Sciatic nerve (tissue), 2 donors: ENCODE data around the gene CUEDC1. TPM values are rescaled to one million over a fixed set of nuclear protein-coding genes. Genes with fewer than 3 reads are reported as not detected.
"Not testable (repeated sequence)": the region's sequence is repeated elsewhere in the genome, so short reads cannot be mapped to it uniquely, and the experiment has no call there.

Experiments
- ATAC-seq: fragments of 200-7000 bp; cut with Tn5 transposase; one replicate; pipeline ENCODE4 v1.9.1; 2020; ENCODE audit warnings: mild to moderate bottlenecking, moderate library complexity
- DNase-seq: peaks from one replicate; pipeline ENCODE4 v3.0.0-alpha.2; 2020; ENCODE audit warnings: low spot score
- intact Hi-C: fragments of 100-400 bp; cut with DNase I; formaldehyde crosslinking; loops from one replicate; pipeline ENCODE4 v1.14.2; 2022
- total RNA-seq: library from RNA; stranded (reverse); fragmentation: NEBNext Ultra II Directional; extraction: Animal tissue kit (Norgen Biotek cat#: 25700); gene quantifications from one replicate; pipeline ENCODE4 v1.2.1, GENCODE V29; 2021
- donor health status: DM: no; HTN: no; CAD: no.
- donor health status: DM: no; HTN: no; CAD: no.

CUEDC1 gene
- total RNA-seq, 1 donor from 2014 or later, result 44.3 TPM

- ATAC-seq (no peak), DNase-seq (no peak)
- intact Hi-C loops, result loop anchor here (10.0 kb wide), 1 partner anchor 224 kb away; the partner anchor contains the start of gene DYNLL2
These were observed 94.7 kb downstream of the CUEDC1 start for GRCh38 chr17:57860414-57860999.

- ATAC-seq, result no peak
- intact Hi-C loops, result loop anchor here (5.0 to 10.0 kb wide), 3 partner anchors 132 to 255 kb away; partner anchors contain the start of gene DYNLL2
- DNase-seq, result no peak
These were observed 95.4 kb downstream of the CUEDC1 start for GRCh38 chr17:57859601-57860413.

- intact Hi-C loops, result loop anchor here (5.0 to 10.0 kb wide), 2 partner anchors 133 to 256 kb away; no protein-coding TSS in a partner anchor
- no peak for DNase-seq
- no peak for ATAC-seq
These were observed 96.4 kb downstream of the CUEDC1 start for GRCh38 chr17:57858838-57859237.

GRCh38 chr17:57856792-57857620 lies 98.2 kb downstream of the CUEDC1 start:
- DNase-seq, result no peak
- intact Hi-C loops, result loop anchor here (5.0 to 10.0 kb wide), 2 partner anchors 135 to 258 kb away; no protein-coding TSS in a partner anchor

GRCh38 chr17:57855391-57856035 lies 99.7 kb downstream of the CUEDC1 start:
- DNase-seq, result no peak
- no peak for ATAC-seq
- intact Hi-C loops, result loop anchor here (5.0 to 10.0 kb wide), 2 partner anchors 137 to 259 kb away; no protein-coding TSS in a partner anchor

More at GRCh38 chr17:57856792-57857620, 98.2 kb downstream of the CUEDC1 start:
- ATAC-seq, result no peak

- ATAC-seq (no peak), DNase-seq (no peak)
- intact Hi-C loops, result loop anchor here (10.0 kb wide), 1 partner anchor 261 kb away; no protein-coding TSS in a partner anchor
These were observed 101.5 kb downstream of the CUEDC1 start for GRCh38 chr17:57853695-57854094.

GRCh38 chr17:57852955-57853328 lies 102.3 kb downstream of the CUEDC1 start:
- ATAC-seq, result no peak
- DNase-seq, result no peak
- intact Hi-C loops, result loop anchor here (10.0 kb wide), 1 partner anchor 262 kb away; no protein-coding TSS in a partner anchor

- no peak for ATAC-seq
- intact Hi-C loops, result loop anchor here (10.0 kb wide), 1 partner anchor 262 kb away; no protein-coding TSS in a partner anchor
- no peak for DNase-seq
These were observed 102.9 kb downstream of the CUEDC1 start for GRCh38 chr17:57852092-57852954.

- peak; percentile 98 for ATAC-seq
- intact Hi-C loops, result loop anchor here (10.0 kb wide), 1 partner anchor 265 kb away; no protein-coding TSS in a partner anchor
- DNase-seq, result peak; percentile 98
These were observed 105.1 kb downstream of the CUEDC1 start, which contains the start of gene MRPS23 for GRCh38 chr17:57849874-57850754. Gene MRPS23 (minus strand): TSS chr17:57850044. CDS start chr17:57850010, 34 bp downstream.

- intact Hi-C loops, result no loop called here
- ATAC-seq, result no peak
- DNase-seq, result no peak
These were observed 105.9 kb downstream of the CUEDC1 start for GRCh38 chr17:57849163-57849873.

- DNase-seq, ATAC-seq, intact Hi-C loops: not testable (repeated sequence)
These were observed 108.9 kb downstream of the CUEDC1 start for GRCh38 chr17:57846056-57846945.

- DNase-seq (no peak), ATAC-seq (no peak)
- intact Hi-C loops, result no loop called here
These were observed 112.9 kb downstream of the CUEDC1 start for GRCh38 chr17:57842280-57842679.

- no peak for DNase-seq
- intact Hi-C loops, result loop anchor here (10.0 kb wide), 1 partner anchor 705 kb away; no protein-coding TSS in a partner anchor
- ATAC-seq, result no peak
These were observed 115.7 kb downstream of the CUEDC1 start for GRCh38 chr17:57839571-57839923.

GRCh38 chr17:57838857-57839570 lies 116.2 kb downstream of the CUEDC1 start:
- ATAC-seq, result no peak
- intact Hi-C loops, result loop anchor here (10.0 kb wide), 1 partner anchor 704 kb away; no protein-coding TSS in a partner anchor
- DNase-seq, result no peak
